Measurements from ENCODE around the gene RBM10.

Gene RBM10

GRCh38 chrX:47198687-47199080 is 53.7 kb downstream of the RBM10 start:
- Histone ChIP-seq H3K4me3 (ENCODE audit: low read length) (no peak overlapping the region), H3K36me3 (ENCODE audit: control insufficient read depth, insufficient read depth, low read length) (peaks cover 57% of the 10 kb centered on the region), H3K4me1 (ENCODE audit: control insufficient read depth, insufficient read depth, low read length) (peaks cover 17% of the 10 kb centered on the region), H3K9ac (ENCODE audit: low read length) (no peak overlapping the region), H3K27me3 (ENCODE audit: control insufficient read depth, insufficient read depth, low read length) (no peaks in the 10 kb centered on the region), H3K27ac (ENCODE audit: low read depth, low read length) (no peak overlapping the region)

- no peak overlapping the region for H3K4me3 ChIP-seq (ENCODE audit: low read length)
- no peak overlapping the region for H3K9ac ChIP-seq (ENCODE audit: low read length)
- no peak overlapping the region for H3K27ac ChIP-seq (ENCODE audit: low read depth, low read length)
- peaks cover 17% of the 10 kb centered on the region for H3K4me1 ChIP-seq (ENCODE audit: control insufficient read depth, insufficient read depth, low read length)
- peaks cover 60% of the 10 kb centered on the region for H3K36me3 ChIP-seq (ENCODE audit: control insufficient read depth, insufficient read depth, low read length)
- H3K27me3 ChIP-seq (ENCODE audit: control insufficient read depth, insufficient read depth, low read length) = no peaks in the 10 kb centered on the region
Observed at GRCh38 chrX:47199286-47199685, 54.3 kb downstream of the RBM10 start.

DNA sequence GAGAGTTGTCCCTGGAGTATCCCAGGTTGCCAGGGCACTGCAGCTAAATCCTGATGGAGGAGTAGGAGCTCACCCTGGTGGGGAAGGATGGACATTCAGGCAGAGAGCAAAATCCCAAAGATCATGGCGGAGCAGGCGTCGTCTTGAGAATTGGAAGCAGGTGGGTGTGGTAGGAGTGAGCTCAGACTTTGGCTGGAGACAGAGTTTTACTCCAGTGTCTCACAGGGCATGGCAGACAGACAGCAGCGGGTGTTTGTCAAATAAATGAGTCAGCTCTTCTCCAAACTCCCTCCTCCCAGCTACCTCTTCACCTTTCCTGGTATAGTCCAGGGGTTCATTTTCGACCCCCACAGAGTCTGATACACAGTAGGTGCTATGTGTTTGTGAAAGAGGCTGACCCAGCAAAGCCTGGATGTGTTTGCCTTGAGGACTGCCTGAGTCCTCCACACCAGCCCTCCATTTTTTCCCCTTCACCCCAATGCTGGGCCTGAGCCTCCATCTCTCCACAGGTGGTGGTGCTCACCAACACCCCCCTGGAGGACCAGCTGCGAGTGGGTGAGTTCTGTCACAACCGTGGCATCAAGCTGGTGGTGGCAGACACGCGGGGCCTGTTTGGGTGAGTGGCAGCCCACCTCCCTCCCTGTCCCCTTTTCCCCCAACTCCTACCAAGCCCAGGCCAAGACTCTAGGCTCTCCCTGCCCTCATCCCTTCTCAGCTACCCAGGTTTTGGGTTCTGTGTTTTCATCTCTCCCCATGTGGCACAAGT is 55.5 kb downstream of the RBM10 start:
- Histone ChIP-seq H3K36me3 (ENCODE audit: control insufficient read depth, insufficient read depth, low read length) (peaks cover 63% of the 10 kb centered on the region), H3K9ac (ENCODE audit: low read length) (no peak overlapping the region), H3K27ac (ENCODE audit: low read depth, low read length) (no peak overlapping the region), H3K27me3 (ENCODE audit: control insufficient read depth, insufficient read depth, low read length) (no peaks in the 10 kb centered on the region), H3K4me1 (ENCODE audit: control insufficient read depth, insufficient read depth, low read length) (peaks cover 13% of the 10 kb centered on the region), H3K4me3 (ENCODE audit: low read length) (no peak overlapping the region)

- H3K4me3 ChIP-seq (ENCODE audit: low read length) = no peak overlapping the region
- H3K27me3 ChIP-seq (ENCODE audit: control insufficient read depth, insufficient read depth, low read length) = no peaks in the 10 kb centered on the region
- H3K9ac ChIP-seq (ENCODE audit: low read length) = no peak overlapping the region
- no peak overlapping the region for H3K27ac ChIP-seq (ENCODE audit: low read depth, low read length)
- H3K36me3 ChIP-seq (ENCODE audit: control insufficient read depth, insufficient read depth, low read length) = peaks cover 71% of the 10 kb centered on the region
- H3K4me1 ChIP-seq (ENCODE audit: control insufficient read depth, insufficient read depth, low read length) = peaks cover 7% of the 10 kb centered on the region
Observed at GRCh38 chrX:47201345-47201944, 56.4 kb downstream of the RBM10 start.

DNA sequence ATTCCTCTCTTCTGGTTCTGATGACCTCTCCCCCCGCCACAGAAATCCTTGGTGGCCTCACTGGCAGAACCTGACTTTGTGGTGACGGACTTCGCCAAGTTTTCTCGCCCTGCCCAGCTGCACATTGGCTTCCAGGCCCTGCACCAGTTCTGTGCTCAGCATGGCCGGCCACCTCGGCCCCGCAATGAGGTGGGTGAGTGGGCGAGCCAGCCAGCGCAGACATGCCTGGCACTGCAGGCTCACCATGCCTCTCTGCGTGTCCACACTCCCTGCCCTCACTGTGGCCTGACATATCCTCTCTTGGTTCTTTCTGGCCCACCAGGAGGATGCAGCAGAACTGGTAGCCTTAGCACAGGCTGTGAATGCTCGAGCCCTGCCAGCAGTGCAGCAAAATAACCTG is 57.3 kb downstream of the RBM10 start:
- Histone ChIP-seq H3K27ac (ENCODE audit: low read depth, low read length) (no peak overlapping the region), H3K27me3 (ENCODE audit: control insufficient read depth, insufficient read depth, low read length) (no peaks in the 10 kb centered on the region), H3K4me1 (ENCODE audit: control insufficient read depth, insufficient read depth, low read length) (peaks cover 2% of the 10 kb centered on the region), H3K36me3 (ENCODE audit: control insufficient read depth, insufficient read depth, low read length) (peaks cover 70% of the 10 kb centered on the region), H3K4me3 (ENCODE audit: low read length) (no peak overlapping the region), H3K9ac (ENCODE audit: low read length) (no peak overlapping the region)

- peaks cover 70% of the 10 kb centered on the region for H3K36me3 ChIP-seq (ENCODE audit: control insufficient read depth, insufficient read depth, low read length)
- no peak overlapping the region for H3K4me3 ChIP-seq (ENCODE audit: low read length)
- H3K27ac ChIP-seq (ENCODE audit: low read depth, low read length) = no peak overlapping the region
- no peak overlapping the region for H3K9ac ChIP-seq (ENCODE audit: low read length)
- peaks cover under 1% of the 10 kb centered on the region for H3K4me1 ChIP-seq (ENCODE audit: control insufficient read depth, insufficient read depth, low read length)
- H3K27me3 ChIP-seq (ENCODE audit: control insufficient read depth, insufficient read depth, low read length) = no peaks in the 10 kb centered on the region
Observed at GRCh38 chrX:47202877-47203276, 57.9 kb downstream of the RBM10 start.

GRCh38 chrX:47204970-47205369 is 59.9 kb downstream of the RBM10 start:
- H3K4me1 ChIP-seq (ENCODE audit: control insufficient read depth, insufficient read depth, low read length) = no peaks in the 10 kb centered on the region
- H3K27me3 ChIP-seq (ENCODE audit: control insufficient read depth, insufficient read depth, low read length) = no peaks in the 10 kb centered on the region
- no peak overlapping the region for H3K4me3 ChIP-seq (ENCODE audit: low read length)
- H3K36me3 ChIP-seq (ENCODE audit: control insufficient read depth, insufficient read depth, low read length) = peaks cover 63% of the 10 kb centered on the region
- no peak overlapping the region for H3K9ac ChIP-seq (ENCODE audit: low read length)
- no peak overlapping the region for H3K27ac ChIP-seq (ENCODE audit: low read depth, low read length)

DNA sequence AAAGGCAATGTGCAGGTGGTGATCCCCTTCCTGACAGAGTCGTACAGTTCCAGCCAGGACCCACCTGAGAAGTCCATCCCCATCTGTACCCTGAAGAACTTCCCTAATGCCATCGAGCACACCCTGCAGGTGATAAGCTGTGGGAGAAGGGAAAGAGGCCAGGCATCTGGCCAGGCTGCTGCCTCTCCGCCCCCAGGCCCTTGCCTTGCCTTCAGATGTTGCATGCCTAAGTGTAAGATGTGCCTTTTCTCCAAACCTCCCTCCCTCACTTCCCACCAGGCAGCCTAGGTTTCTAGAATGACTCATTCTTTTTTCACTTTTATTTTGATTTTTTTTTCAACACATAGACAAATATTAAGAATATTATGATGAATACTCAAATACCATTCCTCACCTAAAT is 61.3 kb downstream of the RBM10 start:
- Histone ChIP-seq H3K36me3 (ENCODE audit: control insufficient read depth, insufficient read depth, low read length) (peaks cover 64% of the 10 kb centered on the region), H3K9ac (ENCODE audit: low read length) (no peak overlapping the region), H3K27me3 (ENCODE audit: control insufficient read depth, insufficient read depth, low read length) (no peaks in the 10 kb centered on the region), H3K4me3 (ENCODE audit: low read length) (no peak overlapping the region), H3K4me1 (ENCODE audit: control insufficient read depth, insufficient read depth, low read length) (no peaks in the 10 kb centered on the region), H3K27ac (ENCODE audit: low read depth, low read length) (no peak overlapping the region)

DNA sequence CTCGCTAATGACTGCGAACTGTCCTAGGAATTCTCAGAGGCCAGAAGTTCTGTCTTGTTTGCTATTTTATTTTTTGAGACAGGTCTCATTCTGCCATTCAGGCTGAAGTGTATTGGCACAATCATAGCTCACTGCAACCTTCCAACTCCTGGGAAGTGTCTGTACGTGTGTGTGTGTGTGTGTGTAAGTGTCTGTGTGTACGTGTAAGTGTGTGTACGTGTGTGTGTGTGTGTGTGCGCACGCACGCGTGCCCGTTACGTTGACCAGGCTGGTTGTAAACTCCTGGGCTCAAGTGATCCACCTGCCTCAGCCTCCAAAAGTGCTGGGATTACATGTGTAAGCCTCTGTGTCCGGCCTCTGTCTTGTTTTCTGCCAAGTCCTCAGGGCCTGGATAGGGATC is 63.1 kb downstream of the RBM10 start:
- Histone ChIP-seq H3K4me1 (ENCODE audit: control insufficient read depth, insufficient read depth, low read length) (no peaks in the 10 kb centered on the region), H3K36me3 (ENCODE audit: control insufficient read depth, insufficient read depth, low read length) (peaks cover 63% of the 10 kb centered on the region), H3K4me3 (ENCODE audit: low read length) (no peak overlapping the region)

DNA sequence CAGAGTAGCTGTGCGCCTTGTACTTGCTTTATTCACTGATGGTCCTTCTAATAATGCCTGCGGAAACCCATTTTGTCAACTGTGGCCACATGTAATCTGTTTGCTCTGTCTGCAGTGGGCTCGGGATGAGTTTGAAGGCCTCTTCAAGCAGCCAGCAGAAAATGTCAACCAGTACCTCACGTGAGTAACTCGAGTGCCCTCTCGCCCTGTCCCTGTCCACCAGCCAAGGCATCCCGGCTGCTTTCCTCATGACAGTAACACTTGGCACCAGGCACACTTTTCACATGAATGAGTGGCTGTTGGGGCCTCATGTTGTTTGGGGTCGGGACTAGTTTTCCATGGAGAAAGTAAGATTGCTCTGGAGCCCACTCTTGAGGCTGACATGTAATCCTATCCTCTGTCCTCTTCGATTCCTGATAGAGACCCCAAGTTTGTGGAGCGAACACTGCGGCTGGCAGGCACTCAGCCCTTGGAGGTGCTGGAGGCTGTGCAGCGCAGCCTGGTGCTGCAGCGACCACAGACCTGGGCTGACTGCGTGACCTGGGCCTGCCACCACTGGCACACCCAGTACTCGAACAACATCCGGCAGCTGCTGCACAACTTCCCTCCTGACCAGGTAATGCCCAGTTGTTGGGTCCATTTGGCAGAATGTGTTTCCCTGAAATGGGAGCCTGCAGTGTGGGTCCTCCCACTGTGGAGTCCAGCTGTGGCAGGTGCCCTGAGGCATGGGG is 64.7 kb downstream of the RBM10 start:
- Histone ChIP-seq H3K27me3 (ENCODE audit: control insufficient read depth, insufficient read depth, low read length) (no peaks in the 10 kb centered on the region), H3K9ac (ENCODE audit: low read length) (no peak overlapping the region), H3K4me3 (ENCODE audit: low read length) (no peak overlapping the region), H3K36me3 (ENCODE audit: control insufficient read depth, insufficient read depth, low read length) (peaks cover 64% of the 10 kb centered on the region), H3K27ac (ENCODE audit: low read depth, low read length) (no peak overlapping the region), H3K4me1 (ENCODE audit: control insufficient read depth, insufficient read depth, low read length) (no peaks in the 10 kb centered on the region)

More for the DNA sequence above, 63.1 kb downstream of the RBM10 start:
- Histone ChIP-seq H3K9ac (ENCODE audit: low read length) (no peak overlapping the region), H3K27ac (ENCODE audit: low read depth, low read length) (no peak overlapping the region), H3K27me3 (ENCODE audit: control insufficient read depth, insufficient read depth, low read length) (no peaks in the 10 kb centered on the region)

- Histone ChIP-seq H3K4me1 (ENCODE audit: control insufficient read depth, insufficient read depth, low read length) (no peaks in the 10 kb centered on the region), H3K27ac (ENCODE audit: low read depth, low read length) (no peak overlapping the region), H3K9ac (ENCODE audit: low read length) (no peak overlapping the region), H3K4me3 (ENCODE audit: low read length) (no peak overlapping the region), H3K36me3 (ENCODE audit: control insufficient read depth, insufficient read depth, low read length) (peaks cover 74% of the 10 kb centered on the region), H3K27me3 (ENCODE audit: control insufficient read depth, insufficient read depth, low read length) (no peaks in the 10 kb centered on the region)
Observed at GRCh38 chrX:47210661-47211425, 65.8 kb downstream of the RBM10 start.
